ENCODE measurements around the gene PLCB1.

Gene PLCB1

GRCh38 chr20:8443464-8444072, 311.5 kb downstream of the PLCB1 start:
- no peak for DNase-seq (ENCODE audit: low read depth)

- no peak for DNase-seq (ENCODE audit: low read depth)
Measured at GRCh38 chr20:8447262-8448120, 315.4 kb downstream of the PLCB1 start.

DNA sequence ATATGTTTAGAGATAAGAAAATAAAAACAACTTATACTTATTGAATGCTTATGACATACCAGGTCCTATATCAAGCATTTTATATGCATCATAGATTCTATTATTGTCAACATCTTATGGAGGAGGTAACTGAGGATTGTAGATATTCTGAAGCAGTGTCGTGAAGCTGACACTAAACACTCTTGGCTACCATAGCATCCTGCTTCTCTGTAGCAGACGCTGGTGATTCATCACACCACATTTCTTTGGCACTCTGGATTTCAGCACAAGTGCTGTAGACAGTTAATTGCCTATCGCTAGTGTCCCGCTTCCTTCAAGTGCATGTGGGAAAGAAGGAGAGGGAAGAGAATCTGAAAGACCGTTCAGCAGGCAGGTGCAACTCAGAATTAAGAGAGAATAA, 317.1 kb downstream of the PLCB1 start:
- peak; percentile 39 for DNase-seq (ENCODE audit: low read depth)

- DNase-seq (ENCODE audit: low read depth): peak; percentile 90
Measured at GRCh38 chr20:8454137-8454712, 322.2 kb downstream of the PLCB1 start.

DNA sequence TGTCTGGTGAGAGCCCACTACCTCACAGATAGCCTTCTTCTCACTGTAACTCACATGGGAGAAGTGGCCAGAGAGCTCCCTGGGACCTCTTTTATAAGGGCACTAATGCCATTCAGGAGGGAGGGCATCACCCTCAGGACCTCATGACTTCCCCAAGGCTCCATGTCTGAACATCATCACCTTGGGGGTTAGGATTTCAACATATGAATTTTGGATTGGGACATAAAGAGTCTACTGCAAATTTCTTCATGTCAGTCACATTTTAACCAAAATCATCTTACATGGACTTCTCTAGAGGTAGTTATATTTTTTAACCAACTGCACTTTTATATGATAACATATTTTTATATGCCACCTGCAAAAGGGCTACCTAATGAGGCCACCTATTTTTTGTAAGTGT, 324.7 kb downstream of the PLCB1 start:
- no peak for DNase-seq (ENCODE audit: low read depth)

GRCh38 chr20:8457978-8458377, 325.9 kb downstream of the PLCB1 start:
- DNase-seq (ENCODE audit: low read depth): no peak

DNA sequence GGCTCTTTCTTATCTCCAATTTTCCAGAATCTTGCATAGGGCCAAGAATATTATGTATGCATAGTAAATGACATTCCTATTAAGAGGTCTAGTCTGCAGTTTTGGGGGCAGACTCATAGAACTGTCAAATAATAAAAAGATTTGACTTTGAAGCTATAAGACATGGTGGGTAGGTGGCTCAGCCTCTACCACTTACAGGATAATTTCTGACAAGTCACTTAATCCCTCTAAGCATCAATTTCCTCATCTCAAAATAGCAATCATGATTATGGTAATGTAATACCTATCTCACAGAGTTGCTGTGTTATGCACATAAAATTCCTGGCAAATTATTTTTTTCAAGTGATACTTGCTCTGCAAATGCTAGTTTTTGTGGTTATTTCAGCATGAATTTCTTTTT, 329.1 kb downstream of the PLCB1 start:
- no peak for DNase-seq (ENCODE audit: low read depth)

- DNase-seq (ENCODE audit: low read depth): peak; percentile 13
Measured at GRCh38 chr20:8464368-8464767, 332.3 kb downstream of the PLCB1 start.

GRCh38 chr20:8466781-8467180, 334.7 kb downstream of the PLCB1 start:
- peak; percentile 30 for DNase-seq (ENCODE audit: low read depth)

DNA sequence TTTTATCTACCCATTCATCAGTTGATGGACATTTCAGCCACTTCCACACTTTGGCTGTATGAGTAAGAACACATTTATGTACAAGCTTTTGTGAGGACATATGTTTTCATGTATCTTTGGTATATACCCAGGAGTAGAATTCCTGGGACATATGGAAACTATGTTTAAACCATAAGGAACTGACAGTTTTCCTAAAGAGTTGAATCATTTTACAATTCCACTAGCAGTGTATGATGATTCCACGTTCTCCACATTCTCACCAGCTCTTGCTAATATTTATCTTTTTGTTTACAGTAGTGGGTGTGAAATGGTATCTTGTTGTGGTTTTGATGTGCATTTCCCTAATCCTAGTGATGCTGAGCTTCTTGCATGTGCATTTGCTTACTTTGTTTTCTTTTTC, 338.1 kb downstream of the PLCB1 start:
- DNase-seq (ENCODE audit: low read depth): peak; percentile 16

DNA sequence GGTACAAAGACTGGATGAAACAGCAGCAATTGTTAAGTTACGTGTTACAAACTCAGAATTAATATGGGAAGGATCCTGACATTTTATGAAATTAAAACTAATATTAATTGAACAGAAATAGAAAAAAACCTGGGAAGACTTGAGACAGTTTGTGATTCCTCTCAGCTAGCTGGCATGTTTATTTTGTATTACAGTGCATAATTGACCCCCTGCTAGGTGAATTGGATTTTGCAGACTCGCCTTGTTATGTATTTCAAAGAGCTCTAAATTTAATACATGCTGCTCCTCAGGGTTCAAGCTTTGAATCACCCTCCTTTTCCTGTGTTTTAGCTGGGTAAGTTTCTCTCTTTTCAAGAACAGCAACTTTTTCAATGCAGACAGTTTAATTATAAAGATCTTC, 339.4 kb downstream of the PLCB1 start:
- no peak for DNase-seq (ENCODE audit: low read depth)

DNA sequence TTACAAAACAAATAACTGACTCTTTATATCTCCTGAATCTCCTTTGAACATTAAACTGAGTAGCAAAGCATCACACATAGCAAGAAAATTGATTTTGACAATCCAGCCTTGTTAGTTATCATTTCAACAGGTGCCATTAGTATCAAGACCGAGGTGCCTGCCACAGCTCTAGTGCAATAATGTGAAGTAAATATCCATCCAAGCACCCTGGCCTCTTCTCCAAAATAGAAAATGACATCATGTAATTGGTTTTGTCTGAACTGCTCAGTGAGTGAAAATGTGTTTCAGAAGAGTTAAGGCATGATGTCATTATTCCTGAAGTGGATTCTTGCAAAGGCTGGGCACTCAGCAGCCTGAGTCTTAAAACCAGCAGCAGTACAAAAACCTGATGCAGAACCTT, 341.4 kb downstream of the PLCB1 start:
- no peak for DNase-seq (ENCODE audit: low read depth)

DNA sequence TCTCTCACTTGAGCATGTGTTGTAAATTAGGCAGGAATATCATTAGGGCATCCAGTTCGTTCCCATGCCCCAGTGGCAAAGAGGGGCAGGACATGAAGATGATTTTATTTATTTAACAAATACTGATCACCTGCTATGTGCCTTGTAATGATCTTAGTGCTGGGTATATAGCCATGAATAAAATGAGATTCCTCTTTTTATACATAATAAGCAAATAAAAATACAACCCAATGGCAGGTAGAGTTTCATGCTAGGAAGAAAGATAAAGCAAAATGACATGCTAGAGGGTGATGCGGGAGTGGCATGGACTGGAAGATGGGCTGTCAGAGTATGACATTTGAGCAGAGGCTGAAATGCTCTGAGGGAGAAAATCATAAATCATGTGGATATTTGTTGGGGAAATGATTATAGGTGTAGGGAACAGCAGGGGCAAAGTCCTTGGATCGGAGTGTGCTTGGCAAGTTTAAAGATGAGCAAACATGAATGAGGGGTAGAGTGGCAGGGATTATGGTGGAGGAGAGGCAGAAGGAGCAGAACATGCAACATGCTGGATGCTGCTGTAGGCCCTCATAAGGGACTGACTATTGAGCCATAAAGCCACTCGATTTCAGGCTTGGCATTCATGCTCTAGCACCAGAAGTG, 342.1 kb downstream of the PLCB1 start:
- no peak for DNase-seq (ENCODE audit: low read depth)

DNA sequence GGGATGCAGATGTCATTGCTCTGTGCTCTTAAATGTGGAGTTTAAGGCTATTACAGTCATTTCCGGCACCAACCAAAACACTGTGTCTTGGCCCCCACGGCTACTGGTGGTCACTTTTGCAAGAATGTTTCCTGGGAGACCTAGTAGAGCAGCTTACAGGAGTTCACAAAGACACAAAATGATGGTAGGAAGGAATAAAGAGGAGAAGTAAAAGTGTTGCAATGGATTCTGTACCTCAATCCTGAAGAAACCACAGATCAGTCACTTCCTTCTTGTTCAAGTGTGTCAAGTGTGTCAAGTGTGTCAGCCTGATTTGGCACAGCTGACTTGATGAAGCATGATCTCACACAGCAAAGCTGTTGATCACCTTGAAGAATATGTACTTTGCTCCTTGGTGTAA, 344.0 kb downstream of the PLCB1 start:
- no peak for DNase-seq (ENCODE audit: low read depth)

DNA sequence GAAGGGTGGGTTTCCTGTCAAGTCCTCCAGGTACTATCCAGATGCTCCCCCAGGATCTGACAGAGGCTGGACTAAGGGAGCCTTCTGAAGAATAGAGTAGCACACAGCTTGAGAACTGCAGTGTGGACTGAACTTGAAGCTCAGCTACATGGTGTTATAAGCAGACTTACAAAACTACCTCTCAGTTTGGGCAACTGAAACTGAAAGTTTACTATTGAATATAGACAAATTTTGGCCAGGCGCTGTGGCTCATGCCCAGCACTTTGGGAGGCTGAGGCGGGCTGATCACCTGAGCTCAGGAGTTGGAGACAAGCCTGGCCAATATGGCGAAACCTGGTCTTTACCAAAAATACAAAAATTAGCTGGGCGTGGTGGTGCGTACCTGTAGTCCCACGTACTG, 348.5 kb downstream of the PLCB1 start:
- no peak for DNase-seq (ENCODE audit: low read depth)

GRCh38 chr20:8487696-8488095, 355.6 kb downstream of the PLCB1 start:
- no peak for DNase-seq (ENCODE audit: low read depth)

GRCh38 chr20:8489094-8489883, 357.2 kb downstream of the PLCB1 start:
- no peak for DNase-seq (ENCODE audit: low read depth)

GRCh38 chr20:8490076-8490830, 358.2 kb downstream of the PLCB1 start:
- no peak for DNase-seq (ENCODE audit: low read depth)

- no peak for DNase-seq (ENCODE audit: low read depth)
Measured at GRCh38 chr20:8492173-8492572, 360.1 kb downstream of the PLCB1 start.

DNA sequence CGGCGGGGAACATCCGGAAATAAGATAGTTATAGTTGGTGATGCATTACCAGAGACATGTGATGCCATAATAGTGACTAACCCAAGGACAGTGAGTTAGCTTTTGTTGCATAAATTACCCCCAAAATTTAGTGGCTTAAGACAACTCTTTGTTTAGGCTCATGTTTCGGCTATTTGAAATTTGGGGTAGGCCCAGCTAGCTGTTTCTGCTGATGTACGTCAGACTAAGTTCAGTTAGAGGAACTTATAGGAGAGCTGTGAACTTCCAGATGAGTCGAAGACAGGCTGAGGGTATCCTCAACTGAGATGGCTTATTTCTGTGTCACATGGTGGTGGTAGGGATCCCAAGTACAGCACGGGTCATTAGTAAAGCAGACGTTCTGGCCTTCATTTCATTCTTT, 366.5 kb downstream of the PLCB1 start:
- DNase-seq (ENCODE audit: low read depth): no peak

- DNase-seq (ENCODE audit: low read depth): no peak
Measured at GRCh38 chr20:8504030-8504429, 372.0 kb downstream of the PLCB1 start.

Measured in amniotic epithelial cell (primary cell).